ENCODE results near the gene DEPDC7.

The DEPDC7 gene

GRCh38 chr11:33057284-33057683 is 41.6 kb downstream of the DEPDC7 start:
- no peak for DNase-seq (ENCODE audit: extremely low read depth, insufficient read length)
- TF ChIP-seq, protein P1, sequence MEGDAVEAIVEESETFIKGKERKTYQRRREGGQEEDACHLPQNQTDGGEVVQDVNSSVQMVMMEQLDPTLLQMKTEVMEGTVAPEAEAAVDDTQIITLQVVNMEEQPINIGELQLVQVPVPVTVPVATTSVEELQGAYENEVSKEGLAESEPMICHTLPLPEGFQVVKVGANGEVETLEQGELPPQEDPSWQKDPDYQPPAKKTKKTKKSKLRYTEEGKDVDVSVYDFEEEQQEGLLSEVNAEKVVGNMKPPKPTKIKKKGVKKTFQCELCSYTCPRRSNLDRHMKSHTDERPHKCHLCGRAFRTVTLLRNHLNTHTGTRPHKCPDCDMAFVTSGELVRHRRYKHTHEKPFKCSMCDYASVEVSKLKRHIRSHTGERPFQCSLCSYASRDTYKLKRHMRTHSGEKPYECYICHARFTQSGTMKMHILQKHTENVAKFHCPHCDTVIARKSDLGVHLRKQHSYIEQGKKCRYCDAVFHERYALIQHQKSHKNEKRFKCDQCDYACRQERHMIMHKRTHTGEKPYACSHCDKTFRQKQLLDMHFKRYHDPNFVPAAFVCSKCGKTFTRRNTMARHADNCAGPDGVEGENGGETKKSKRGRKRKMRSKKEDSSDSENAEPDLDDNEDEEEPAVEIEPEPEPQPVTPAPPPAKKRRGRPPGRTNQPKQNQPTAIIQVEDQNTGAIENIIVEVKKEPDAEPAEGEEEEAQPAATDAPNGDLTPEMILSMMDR (IDR thresholded peaks at IDR 0.05; ENCODE audit: insufficient read depth, low read length, poor library complexity, severe bottlenecking): no peak
- Histone ChIP-seq H3K4me3 (replicated peaks; ENCODE audit: low read depth, low read length) (no peak overlapping the region), H3K27me3 (replicated peaks; ENCODE audit: control insufficient read depth, insufficient read depth, low read length) (no peaks in the 10 kb centered on the region), H3K36me3 (ENCODE audit: control insufficient read depth, insufficient read depth, low read length) (peaks cover 3% of the 10 kb centered on the region)

- peaks cover 4% of the 10 kb centered on the region for H3K36me3 ChIP-seq (ENCODE audit: control insufficient read depth, insufficient read depth, low read length)
- no peaks in the 10 kb centered on the region for H3K27me3 ChIP-seq (replicated peaks; ENCODE audit: control insufficient read depth, insufficient read depth, low read length)
- H3K4me3 ChIP-seq (replicated peaks; ENCODE audit: low read depth, low read length): no peak overlapping the region
- DNase-seq (ENCODE audit: extremely low read depth, insufficient read length): no peak
- TF ChIP-seq, protein P1 (IDR thresholded peaks at IDR 0.05; ENCODE audit: insufficient read depth, low read length, poor library complexity, severe bottlenecking): no peak
These were observed 43.8 kb downstream of the DEPDC7 start for GRCh38 chr11:33059331-33060007.

DNA sequence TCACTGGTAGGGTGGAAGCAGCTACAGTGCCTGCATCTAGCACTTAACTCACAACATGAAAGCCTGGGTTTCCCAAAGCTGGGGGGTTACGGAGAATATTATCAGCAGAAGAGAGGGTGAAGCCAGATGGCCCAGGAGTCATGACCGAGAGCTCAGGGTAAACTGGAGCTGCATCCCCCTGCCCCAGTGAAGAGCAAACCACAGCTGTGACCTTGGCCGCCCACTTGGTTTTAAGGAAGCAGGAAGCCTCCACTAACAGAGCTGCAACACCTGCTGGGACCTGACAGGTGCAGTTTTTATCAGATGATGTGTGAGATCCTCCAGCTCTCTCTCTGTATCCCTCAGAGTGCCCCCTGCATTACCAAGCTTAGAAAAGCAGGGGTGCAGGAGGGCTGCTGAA is 44.6 kb downstream of the DEPDC7 start:
- H3K4me3 ChIP-seq (replicated peaks; ENCODE audit: low read depth, low read length): no peak overlapping the region
- no peak for DNase-seq (ENCODE audit: extremely low read depth, insufficient read length)

GRCh38 chr11:33062137-33062536 is 46.5 kb downstream of the DEPDC7 start:
- Histone ChIP-seq H3K4me3 (replicated peaks; ENCODE audit: low read depth, low read length) (no peak overlapping the region), H3K27me3 (replicated peaks; ENCODE audit: control insufficient read depth, insufficient read depth, low read length) (no peaks in the 10 kb centered on the region), H3K36me3 (ENCODE audit: control insufficient read depth, insufficient read depth, low read length) (peaks cover 12% of the 10 kb centered on the region)
- no peak for DNase-seq (ENCODE audit: extremely low read depth, insufficient read length)
- TF ChIP-seq, protein P1 (IDR thresholded peaks at IDR 0.05; ENCODE audit: insufficient read depth, low read length, poor library complexity, severe bottlenecking): no peak

More for the DNA sequence above, 44.6 kb downstream of the DEPDC7 start:
- TF ChIP-seq, protein P1 (IDR thresholded peaks at IDR 0.05; ENCODE audit: insufficient read depth, low read length, poor library complexity, severe bottlenecking): no peak
- Histone ChIP-seq H3K27me3 (replicated peaks; ENCODE audit: control insufficient read depth, insufficient read depth, low read length) (no peaks in the 10 kb centered on the region), H3K36me3 (ENCODE audit: control insufficient read depth, insufficient read depth, low read length) (peaks cover 4% of the 10 kb centered on the region)

- Histone ChIP-seq H3K4me3 (replicated peaks; ENCODE audit: low read depth, low read length) (no peak overlapping the region), H3K27me3 (replicated peaks; ENCODE audit: control insufficient read depth, insufficient read depth, low read length) (no peaks in the 10 kb centered on the region), H3K36me3 (ENCODE audit: control insufficient read depth, insufficient read depth, low read length) (peaks cover 12% of the 10 kb centered on the region)
- TF ChIP-seq, protein P1 (IDR thresholded peaks at IDR 0.05; ENCODE audit: insufficient read depth, low read length, poor library complexity, severe bottlenecking): no peak
- peak; percentile 26 for DNase-seq (ENCODE audit: extremely low read depth, insufficient read length)
These were observed 47.7 kb downstream of the DEPDC7 start for GRCh38 chr11:33063326-33063881.
